Neural progenitor cell (in vitro differentiated cells): ENCODE measurements around the gene ATXN1L.

Experiments used
- CTCF ChIP-seq: fragments of 200-600 bp; sonication (generic); IDR thresholded peaks from 2 replicates; pipeline ENCODE4 v1.5.1; 2017; ENCODE audit warnings: antibody characterized with exemption, mild to moderate bottlenecking
- EZH2phosphoT487 ChIP-seq: fragments of 200-600 bp; sonication (generic); IDR thresholded peaks from 2 replicates; pipeline ENCODE4 v1.6.1; 2017; ENCODE audit warnings: antibody characterized with exemption

- TF ChIP-seq CTCF (no peak), EZH2phosphoT487 (no peak)
Measured at GRCh38 chr16:71880176-71880575, 34.4 kb downstream of the ATXN1L start.
